Osteoblast (primary cell): Measurements from ENCODE around the gene ADAMTS2. TPM values are rescaled to one million over a fixed set of nuclear protein-coding genes. Genes with fewer than 3 reads are reported as not detected.
A peak's percentile ranks its signal among the peaks of the same experiment; 100 is the strongest.

Experiments used
- DNase-seq: peaks from one replicate; pipeline ENCODE4 v3.0.0; 2011; ENCODE audit warnings: low spot score, mixed read lengths; ENCODE audit not compliant: insufficient read length; ENCODE audit errors: missing footprints
- H2AFZ ChIP-seq: 2 replicates; pipeline ENCODE4 v1.6.0; 2011; ENCODE audit warnings: mild to moderate bottlenecking, low read length
- H3K27ac ChIP-seq: 2 replicates; pipeline ENCODE4 v1.5.1; 2011; ENCODE audit warnings: mild to moderate bottlenecking, low read depth, low read length, moderate library complexity
- H3K27me3 ChIP-seq: 2 replicates; pipeline ENCODE4 v1.6.0; 2012; ENCODE audit warnings: mild to moderate bottlenecking, control low read depth, inconsistent platforms, low read length, moderate library complexity; ENCODE audit not compliant: insufficient read depth
- H3K36me3 ChIP-seq: 2 replicates; pipeline ENCODE4 v1.5.1; 2011; ENCODE audit warnings: mild to moderate bottlenecking, low read length, control low read depth, moderate library complexity; ENCODE audit not compliant: insufficient read depth
- H3K4me1 ChIP-seq: 2 replicates; pipeline ENCODE4 v1.5.1; 2011; ENCODE audit warnings: mild to moderate bottlenecking, low read length, control low read depth, moderate library complexity; ENCODE audit not compliant: insufficient read depth
- H3K4me2 ChIP-seq: 2 replicates; pipeline ENCODE4 v1.6.0; 2011; ENCODE audit warnings: mild to moderate bottlenecking, low read length; ENCODE audit not compliant: insufficient read depth
- H3K4me3 ChIP-seq: fragments of 200-600 bp; sonication (generic); 3 replicates; pipeline ENCODE4 v1.5.1; 2012; ENCODE audit warnings: mild to moderate bottlenecking, low read length, inconsistent platforms; ENCODE audit not compliant: insufficient read depth
- H3K79me2 ChIP-seq: 2 replicates; pipeline ENCODE4 v1.6.0; 2012; ENCODE audit warnings: mild to moderate bottlenecking, low read length, control low read depth, inconsistent platforms; ENCODE audit not compliant: insufficient read depth
- H3K9me3 ChIP-seq: 2 replicates; pipeline ENCODE4 v1.5.1; 2011; ENCODE audit warnings: low read depth, low read length, control low read depth
- H4K20me1 ChIP-seq: 2 replicates; pipeline ENCODE4 v1.6.0; 2012; ENCODE audit warnings: mild to moderate bottlenecking, low read length, control low read depth; ENCODE audit not compliant: insufficient read depth
- CTCF ChIP-seq: IDR thresholded peaks from 2 replicates; pipeline ENCODE4 v1.5.1; 2011; ENCODE audit warnings: mild to moderate bottlenecking, low read depth, low read length, moderate library complexity; ENCODE audit errors: extremely low read depth
- total RNA-seq: library from RNA; depleted of rRNA; stranded (reverse); fragments of >200 nt; gene quantifications from 2 replicates; pipeline ENCODE4 v1.2.3, GENCODE V29; 2012

Gene ADAMTS2
- total RNA-seq, 1 donor, result 144 TPM

GRCh38 chr5:179209359-179210150 is 135.7 kb downstream of the ADAMTS2 start:
- Histone ChIP-seq H2AFZ (no peak overlapping the region), H3K4me1 (peaks cover 29% of the 10 kb centered on the region), H3K4me3 (peak overlapping the region; percentile 13), H3K79me2 (peaks cover 89% of the 10 kb centered on the region), H3K27me3 (no peaks in the 10 kb centered on the region), H4K20me1 (peaks cover 67% of the 10 kb centered on the region), H3K36me3 (peaks cover 14% of the 10 kb centered on the region), H3K9me3 (no peaks in the 10 kb centered on the region), H3K4me2 (peak overlapping the region; percentile 64), H3K27ac (peak overlapping the region; percentile 68)
- no peak for TF ChIP-seq CTCF
- peak; percentile 99 for DNase-seq

- no peak for TF ChIP-seq CTCF
- DNase-seq, result no peak
- H3K27ac ChIP-seq, result no peak overlapping the region
- no peak overlapping the region for H2AFZ ChIP-seq
- peaks cover 87% of the 10 kb centered on the region for H3K79me2 ChIP-seq
- no peaks in the 10 kb centered on the region for H3K27me3 ChIP-seq
- H3K4me2 ChIP-seq, result no peak overlapping the region
- no peak overlapping the region for H3K4me3 ChIP-seq
- peaks cover 29% of the 10 kb centered on the region for H3K4me1 ChIP-seq
- peaks cover 62% of the 10 kb centered on the region for H4K20me1 ChIP-seq
- H3K36me3 ChIP-seq, result peaks cover 14% of the 10 kb centered on the region
- H3K9me3 ChIP-seq, result no peaks in the 10 kb centered on the region
Measured at GRCh38 chr5:179208706-179209358, 136.4 kb downstream of the ADAMTS2 start.

- Histone ChIP-seq H3K27ac (no peak overlapping the region), H3K79me2 (peaks cover 86% of the 10 kb centered on the region), H3K4me3 (no peak overlapping the region), H3K27me3 (no peaks in the 10 kb centered on the region), H4K20me1 (peaks cover 59% of the 10 kb centered on the region), H3K36me3 (peaks cover 14% of the 10 kb centered on the region), H3K9me3 (no peaks in the 10 kb centered on the region), H3K4me2 (no peak overlapping the region), H2AFZ (no peak overlapping the region), H3K4me1 (peaks cover 29% of the 10 kb centered on the region)
- TF ChIP-seq CTCF, result no peak
- DNase-seq, result no peak
Measured at GRCh38 chr5:179207920-179208705, 137.1 kb downstream of the ADAMTS2 start.

GRCh38 chr5:179207470-179207869 is 137.8 kb downstream of the ADAMTS2 start:
- peaks cover 14% of the 10 kb centered on the region for H3K36me3 ChIP-seq
- H3K4me2 ChIP-seq, result no peak overlapping the region
- peaks cover 60% of the 10 kb centered on the region for H4K20me1 ChIP-seq

More at GRCh38 chr5:179207470-179207869, 137.8 kb downstream of the ADAMTS2 start:
- no peaks in the 10 kb centered on the region for H3K9me3 ChIP-seq
- H3K27ac ChIP-seq, result no peak overlapping the region
- H3K4me3 ChIP-seq, result no peak overlapping the region
- no peak for DNase-seq
- no peak for TF ChIP-seq CTCF
- H3K79me2 ChIP-seq, result peaks cover 86% of the 10 kb centered on the region
- H3K4me1 ChIP-seq, result peaks cover 29% of the 10 kb centered on the region
- no peak overlapping the region for H2AFZ ChIP-seq
- H3K27me3 ChIP-seq, result no peaks in the 10 kb centered on the region
